M059J (cell line): Measurements from ENCODE around the gene SYNGR4. TPM values are rescaled to one million over a fixed set of nuclear protein-coding genes. Genes with fewer than 3 reads are reported as not detected.

Source experiments
- total RNA-seq: library from RNA; depleted of rRNA; stranded (reverse); fragments of >200 nt; shearing (Covaris generic); gene quantifications from 2 replicates; pipeline ENCODE4 v1.2.3, GENCODE V29; 2014; rRNA removed

Gene SYNGR4
- total RNA-seq, 1 experiment from 2014 or later: 0.42 TPM

Other genes starting within 250 kb of the SYNGR4 start
- gene LIG1, start 194.0 kb upstream of the SYNGR4 start, total RNA-seq: 36.4 and 55.9 TPM in 2 replicates
- gene ZSWIM9, start 193.7 kb upstream of the SYNGR4 start, total RNA-seq: 0.52 and 1.6 TPM in 2 replicates
- gene CARD8, start 108.5 kb upstream of the SYNGR4 start, total RNA-seq: 6.7 and 10.7 TPM in 2 replicates
- 0.62 and 1.2 TPM in 2 replicates for gene ZNF114, start 94.3 kb upstream of the SYNGR4 start, total RNA-seq
- gene EMP3, start 38.8 kb upstream of the SYNGR4 start, total RNA-seq: 87.2 and 98.0 TPM in 2 replicates
- 2.3 and 3.3 TPM in 2 replicates for gene TMEM143, start 427 bp upstream of the SYNGR4 start, total RNA-seq
- 236 and 247 TPM in 2 replicates for gene KDELR1, start 27.2 kb downstream of the SYNGR4 start, total RNA-seq
- gene GRIN2D, start 29.3 kb downstream of the SYNGR4 start, total RNA-seq: 0.42 and 1.2 TPM in 2 replicates
- 41.3 and 49.9 TPM in 2 replicates for gene GRWD1, start 81.6 kb downstream of the SYNGR4 start, total RNA-seq
- 0.02 and 0.47 TPM in 2 replicates for gene KCNJ14, start 91.2 kb downstream of the SYNGR4 start, total RNA-seq
- gene CYTH2, start 105.0 kb downstream of the SYNGR4 start, total RNA-seq: 33.5 and 63.4 TPM in 2 replicates
- gene LMTK3, start 147.5 kb downstream of the SYNGR4 start, total RNA-seq: 0.17 TPM in 1 of 2 replicates, not detected in the other
- gene SULT2B1, start 187.8 kb downstream of the SYNGR4 start, total RNA-seq: not detected in 2 replicates
- gene SPACA4, start 242.4 kb downstream of the SYNGR4 start, total RNA-seq: not detected in 2 replicates